GM21360 (cell line): Measurements from ENCODE around the gene MYZAP.

Source experiments
- ATAC-seq: cut with Tn5 transposase; IDR thresholded peaks from one replicate; pipeline ENCODE4 v1.9.1; 2021; ENCODE audit warnings: mild to moderate bottlenecking, moderate library complexity; ENCODE audit not compliant: unreplicated experiment

Gene MYZAP, protein sequence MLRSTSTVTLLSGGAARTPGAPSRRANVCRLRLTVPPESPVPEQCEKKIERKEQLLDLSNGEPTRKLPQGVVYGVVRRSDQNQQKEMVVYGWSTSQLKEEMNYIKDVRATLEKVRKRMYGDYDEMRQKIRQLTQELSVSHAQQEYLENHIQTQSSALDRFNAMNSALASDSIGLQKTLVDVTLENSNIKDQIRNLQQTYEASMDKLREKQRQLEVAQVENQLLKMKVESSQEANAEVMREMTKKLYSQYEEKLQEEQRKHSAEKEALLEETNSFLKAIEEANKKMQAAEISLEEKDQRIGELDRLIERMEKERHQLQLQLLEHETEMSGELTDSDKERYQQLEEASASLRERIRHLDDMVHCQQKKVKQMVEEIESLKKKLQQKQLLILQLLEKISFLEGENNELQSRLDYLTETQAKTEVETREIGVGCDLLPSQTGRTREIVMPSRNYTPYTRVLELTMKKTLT

DNA sequence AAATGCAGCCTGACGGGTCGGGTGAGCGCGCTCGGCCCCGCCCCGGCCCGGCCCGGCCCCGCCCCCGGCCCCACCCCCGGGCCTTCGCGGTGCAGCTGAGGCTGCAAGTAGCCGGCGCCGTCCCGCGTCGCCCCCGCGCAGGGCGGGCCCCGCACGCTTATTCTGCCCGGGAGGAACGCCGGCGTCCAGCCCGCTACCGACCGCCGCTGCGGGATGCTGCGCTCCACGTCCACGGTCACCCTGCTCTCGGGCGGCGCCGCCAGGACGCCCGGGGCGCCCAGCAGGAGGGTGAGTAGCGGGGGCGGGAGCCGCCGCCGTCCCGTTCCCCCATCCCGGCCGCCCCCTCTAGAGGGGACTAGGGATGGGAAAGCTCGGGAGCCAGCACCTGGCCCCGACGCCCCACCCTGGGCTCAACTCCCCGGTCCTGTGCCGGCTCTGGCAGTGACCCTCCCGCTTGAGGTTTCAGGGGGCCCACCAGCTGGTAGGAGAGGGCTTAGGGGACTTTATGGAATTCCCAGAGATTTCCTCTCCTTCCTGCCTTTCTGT lies at the start of gene MYZAP:
TSS of gene MYZAP (plus strand) at position 83 of the 546 bp plus-strand sequence. CDS start at position 214, 131 bp downstream.
- ATAC-seq: no peak

DNA sequence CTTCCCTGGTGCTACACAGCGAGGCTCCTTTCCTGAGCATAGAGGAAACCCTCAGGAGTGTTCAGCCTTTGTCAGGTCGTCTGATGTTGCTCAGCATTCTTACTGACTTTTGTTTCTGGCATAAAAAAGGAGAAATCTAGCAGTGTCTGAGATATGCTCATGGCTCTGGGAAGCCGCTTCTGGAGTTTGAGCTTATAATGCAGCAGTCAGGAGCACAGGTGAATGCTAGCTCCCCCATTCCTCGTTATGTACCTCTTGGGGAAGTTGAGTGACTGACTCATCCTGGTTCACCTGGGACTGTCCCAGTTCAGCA lies 49.2 kb upstream of the MYZAP start:
- no peak for ATAC-seq

DNA sequence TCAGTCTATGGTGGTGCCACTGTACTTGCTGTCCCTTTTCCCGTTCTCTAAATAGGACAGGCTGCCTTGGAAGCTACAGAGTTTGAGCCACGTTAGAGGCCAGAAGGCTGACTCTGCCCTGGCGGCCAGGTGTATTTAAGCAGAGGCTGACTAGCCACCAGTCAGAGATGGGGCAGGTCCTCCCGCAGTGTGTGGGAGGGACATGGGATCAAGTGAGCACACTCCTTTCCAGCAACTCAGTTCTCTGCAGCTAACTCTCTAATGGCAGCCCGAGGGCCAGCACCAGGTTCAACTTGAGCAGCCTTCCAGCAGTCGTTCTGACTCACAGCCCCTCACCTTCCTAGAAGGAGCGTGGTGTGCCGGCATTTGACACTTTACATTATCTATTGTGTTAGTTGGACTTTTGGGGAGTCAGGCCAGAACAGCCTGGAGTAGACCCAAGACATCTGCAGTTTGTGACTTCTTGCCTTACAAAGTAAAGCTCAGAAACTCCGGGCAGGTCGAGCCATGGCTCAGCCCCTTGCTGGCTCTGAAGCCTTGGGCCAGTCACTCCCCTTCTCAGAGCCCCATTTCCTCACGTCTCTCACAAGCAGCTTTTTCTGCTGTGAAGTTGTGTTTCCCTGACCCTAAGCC lies 46.7 kb upstream of the MYZAP start:
- no peak for ATAC-seq

DNA sequence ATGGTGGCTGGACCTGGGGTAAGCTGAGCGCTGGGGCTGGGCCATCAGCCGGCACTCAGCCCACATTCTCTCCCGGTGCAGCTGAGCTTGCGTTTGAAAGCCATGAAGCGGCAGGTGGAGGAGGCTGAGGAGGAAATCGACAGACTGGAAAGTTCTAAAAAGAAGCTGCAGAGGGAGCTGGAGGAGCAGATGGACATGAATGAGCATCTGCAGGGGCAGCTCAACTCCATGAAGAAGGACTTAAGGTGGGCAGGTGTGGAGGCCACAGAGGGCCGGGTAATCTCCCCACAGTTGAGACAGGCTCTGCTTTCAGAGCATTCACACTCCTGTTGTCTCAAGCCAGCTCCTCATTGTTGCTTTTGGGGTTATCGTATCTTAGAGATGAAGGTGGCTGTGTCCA lies 45.7 kb upstream of the MYZAP start:
- no peak for ATAC-seq

DNA sequence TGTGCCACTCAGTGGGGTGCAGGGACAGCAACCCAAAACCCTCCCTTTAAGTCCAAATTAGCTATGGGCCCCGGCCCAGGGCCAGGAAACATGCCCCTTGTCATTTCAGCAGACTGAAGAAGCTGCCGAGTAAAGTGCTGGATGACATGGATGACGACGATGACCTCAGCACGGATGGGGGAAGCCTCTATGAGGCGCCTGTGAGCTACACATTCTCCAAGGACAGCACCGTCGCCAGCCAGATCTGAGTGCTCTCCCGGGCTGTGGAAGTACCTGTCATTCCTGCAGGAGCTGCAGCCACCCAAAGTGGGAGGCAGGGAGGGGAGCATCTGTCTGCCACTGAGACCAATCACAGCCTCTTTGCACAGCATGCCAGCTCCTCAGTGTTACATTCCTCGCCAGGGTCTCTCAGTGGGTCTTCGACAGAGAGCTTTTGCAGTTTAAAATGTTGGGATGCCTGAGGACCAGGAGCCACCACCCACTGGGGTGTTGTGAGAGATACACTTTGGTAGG lies 44.4 kb upstream of the MYZAP start:
- no peak for ATAC-seq

DNA sequence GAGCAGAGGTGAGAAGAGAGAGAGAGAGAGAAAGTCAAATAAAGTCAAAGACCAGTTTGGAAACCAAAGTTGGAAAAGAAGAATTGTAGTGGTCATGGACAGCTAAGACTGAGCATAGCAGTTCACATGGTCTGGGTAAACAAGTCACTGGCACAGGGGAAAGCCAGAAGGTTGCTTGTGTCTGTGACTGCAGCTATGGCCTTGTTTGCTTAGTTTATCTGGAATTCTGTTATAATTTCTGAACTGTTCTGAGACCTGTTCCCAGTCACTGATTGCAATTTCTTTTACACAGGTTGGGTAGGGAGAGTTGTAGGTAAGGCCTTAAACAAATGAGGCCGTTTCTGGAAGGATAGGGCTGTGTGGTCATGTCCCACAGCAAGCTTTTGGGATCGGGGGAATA lies 43.4 kb upstream of the MYZAP start:
- no peak for ATAC-seq

DNA sequence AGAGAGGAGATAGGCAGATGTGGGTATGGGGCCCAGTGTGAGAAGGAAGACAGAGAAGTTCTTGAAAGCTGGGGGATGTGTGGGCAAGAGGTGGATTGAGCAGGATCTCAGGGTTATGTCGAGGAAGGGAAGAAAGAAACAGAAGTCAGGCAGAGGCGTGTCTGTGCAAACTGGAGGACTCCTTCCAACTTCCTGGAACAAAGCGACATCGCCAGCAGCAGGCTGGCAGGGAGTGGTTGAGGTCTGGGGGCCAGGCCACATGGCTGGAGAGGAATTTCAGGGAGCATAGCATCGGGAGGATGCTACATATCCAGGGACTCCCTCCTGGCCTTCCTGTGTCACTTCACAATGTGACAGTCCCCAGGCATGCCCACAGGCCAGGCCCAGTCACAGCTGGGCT lies 42.9 kb upstream of the MYZAP start:
- ATAC-seq: no peak

DNA sequence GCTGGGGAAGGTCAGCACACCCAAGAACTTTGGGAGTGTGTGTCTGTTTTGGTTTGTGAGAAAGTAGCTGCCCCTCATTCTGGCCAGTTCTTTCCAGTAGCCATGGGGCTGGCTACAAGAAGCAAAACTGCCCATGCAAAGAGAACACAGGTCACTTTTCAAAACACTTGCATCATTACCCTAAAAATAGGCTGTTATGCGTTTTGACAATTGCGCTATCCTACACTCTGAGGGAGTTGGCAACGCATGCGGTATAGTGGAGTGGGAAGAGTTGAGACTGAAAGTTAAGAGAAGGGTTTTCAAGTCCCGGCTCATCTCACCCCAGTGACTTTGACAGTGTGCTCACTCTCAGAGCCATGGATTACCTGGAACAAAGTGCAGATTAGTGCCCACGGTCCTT lies 41.8 kb upstream of the MYZAP start:
- no peak for ATAC-seq

DNA sequence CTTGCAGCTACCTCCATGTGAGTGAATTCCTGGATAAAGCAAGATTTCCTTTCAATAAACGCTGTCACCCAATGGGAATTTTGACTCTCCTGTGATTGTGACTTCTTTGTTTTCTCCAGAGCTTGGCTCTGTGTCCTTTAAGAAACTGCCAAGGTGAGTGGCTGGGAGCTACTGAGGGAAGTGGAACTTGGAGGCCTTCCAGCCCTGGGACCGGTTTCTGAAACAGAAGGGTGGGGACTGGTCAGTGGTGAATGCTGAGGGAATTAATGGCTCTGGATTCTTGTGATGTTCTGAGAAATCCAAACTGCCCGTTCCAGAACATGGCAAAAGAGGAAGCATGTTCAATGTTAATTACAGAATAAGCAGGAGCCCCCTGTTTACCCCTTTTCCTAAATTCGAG lies 41.1 kb upstream of the MYZAP start:
- no peak for ATAC-seq

DNA sequence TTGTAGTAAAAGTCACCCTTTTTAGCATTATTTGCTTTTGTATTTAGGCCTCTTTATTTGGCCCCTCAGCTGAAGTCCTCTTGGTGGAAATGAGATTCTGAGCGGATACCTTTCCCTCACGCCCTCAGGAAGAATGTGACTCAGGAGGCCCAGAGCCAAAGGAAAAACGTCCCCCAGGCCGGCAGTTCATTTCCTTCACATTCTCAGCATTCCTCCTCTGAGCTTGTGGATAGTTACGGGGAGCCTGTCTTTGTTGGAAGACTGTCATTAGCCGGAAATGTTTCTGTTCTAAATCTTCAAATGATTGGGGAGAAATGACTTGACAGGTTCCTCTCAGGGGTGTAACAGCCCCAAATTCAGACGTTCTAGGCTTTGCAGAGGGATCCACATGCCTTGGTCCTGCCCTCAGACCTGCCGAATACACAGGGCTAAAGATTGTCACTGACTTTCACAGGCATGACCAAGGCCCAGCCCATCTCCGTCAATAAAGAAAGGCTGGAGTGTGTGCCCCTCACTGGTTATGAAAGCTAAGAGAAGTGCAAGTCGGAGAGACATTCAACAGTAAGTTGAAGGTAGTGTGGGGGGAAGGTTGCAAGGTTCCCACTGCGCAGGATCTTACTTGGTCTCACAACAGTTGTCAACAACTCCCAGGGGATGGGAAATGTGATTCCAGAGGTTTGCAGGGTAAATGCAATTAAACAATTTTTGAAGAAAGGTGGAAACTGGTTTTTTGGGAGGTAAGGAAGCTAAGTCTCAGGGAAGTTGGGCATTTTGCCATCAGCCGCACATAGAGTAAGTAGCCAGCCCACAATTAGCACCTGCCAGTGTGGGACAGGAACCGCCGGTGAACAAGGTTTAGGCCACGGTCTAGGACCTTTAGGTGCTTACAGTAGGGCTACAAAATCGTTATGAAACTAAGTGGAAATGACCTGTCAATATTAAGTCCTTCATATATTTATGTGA lies 39.7 kb upstream of the MYZAP start:
- ATAC-seq: no peak

DNA sequence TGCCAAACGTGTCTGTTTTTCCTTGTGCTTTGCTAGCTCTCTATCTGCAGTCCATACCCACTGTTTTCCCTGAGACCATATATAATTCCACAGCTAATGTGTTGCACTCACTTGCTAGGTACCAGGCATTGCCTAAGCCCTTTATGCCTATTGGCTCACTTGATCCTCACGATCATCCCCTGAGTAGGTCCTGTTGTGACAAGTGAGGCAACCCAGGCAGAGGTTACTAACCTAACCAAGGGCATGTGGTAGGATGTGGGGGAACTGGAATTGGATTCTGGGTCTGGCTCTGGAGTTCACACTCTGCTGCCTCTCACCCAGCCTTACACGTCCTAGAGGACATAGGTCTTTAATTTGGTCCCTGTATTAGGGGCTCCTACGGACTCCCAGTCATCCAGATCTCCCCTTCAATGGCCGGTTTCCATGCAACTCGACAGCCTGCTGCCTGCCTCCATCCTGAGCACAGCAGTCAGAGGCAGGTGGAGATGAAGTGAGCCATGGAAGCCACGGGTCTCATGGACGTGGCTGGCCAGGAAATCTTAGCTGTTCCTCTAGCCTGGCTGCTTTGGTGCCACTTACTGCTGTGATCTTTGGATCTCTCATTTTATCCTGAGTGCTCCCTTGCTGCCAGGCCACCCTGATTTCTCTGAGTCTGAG lies 38.9 kb upstream of the MYZAP start:
- ATAC-seq: no peak

DNA sequence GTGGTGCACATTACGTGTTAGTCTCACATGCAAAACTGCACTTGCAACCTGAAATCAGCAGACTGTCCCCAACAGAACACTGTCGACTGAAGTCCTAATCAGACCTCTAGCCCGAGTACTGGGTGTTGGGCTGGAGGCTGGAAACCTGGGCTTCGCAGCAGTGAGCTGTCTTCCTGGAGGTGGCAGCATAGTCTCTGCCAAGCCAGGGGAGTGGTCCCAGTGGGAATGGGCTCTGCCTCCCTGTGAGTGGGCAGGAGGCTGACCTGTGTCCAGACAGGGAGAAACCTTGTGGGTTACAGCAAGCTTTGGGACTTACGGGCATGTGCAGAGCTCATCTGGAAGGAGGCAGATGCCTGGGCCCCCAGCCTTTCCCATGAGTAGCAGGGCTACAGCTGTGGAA lies 38.2 kb upstream of the MYZAP start:
- no peak for ATAC-seq

DNA sequence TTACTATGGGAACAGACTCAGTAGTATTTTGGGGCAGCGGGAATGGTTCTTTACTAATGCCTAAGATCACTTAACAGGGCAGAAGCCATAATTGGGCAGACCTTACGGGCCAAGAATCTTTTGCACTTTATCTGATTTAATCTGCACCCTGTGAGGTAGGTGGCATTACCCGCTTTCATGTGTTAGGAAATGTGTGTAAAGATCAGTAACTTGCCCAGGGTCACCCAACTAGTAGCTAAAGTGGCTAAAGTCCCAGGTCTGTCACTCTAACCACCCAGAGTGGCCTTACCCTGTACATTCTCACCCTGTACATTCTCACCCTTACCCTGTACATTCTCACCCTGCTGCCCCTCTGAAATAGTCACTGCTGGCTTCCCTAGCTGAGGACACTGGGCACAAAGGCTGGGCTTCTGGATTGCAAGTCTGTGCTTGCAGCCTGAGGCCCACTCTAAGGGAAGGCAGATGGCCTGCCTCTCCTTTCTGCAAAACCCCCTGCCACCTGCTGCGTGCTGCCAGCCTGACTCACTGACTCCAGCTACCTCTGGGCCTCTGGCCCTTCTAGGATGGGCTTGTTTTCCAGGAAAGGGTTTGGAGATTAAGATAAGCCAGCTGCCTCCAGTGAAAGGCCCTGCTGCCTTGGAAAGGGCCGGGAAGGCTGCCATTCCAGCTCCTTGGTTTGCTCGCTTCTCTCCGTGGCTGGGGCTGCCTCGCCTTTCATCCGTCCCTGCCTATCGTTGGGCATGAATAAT lies 37.5 kb upstream of the MYZAP start:
- no peak for ATAC-seq

DNA sequence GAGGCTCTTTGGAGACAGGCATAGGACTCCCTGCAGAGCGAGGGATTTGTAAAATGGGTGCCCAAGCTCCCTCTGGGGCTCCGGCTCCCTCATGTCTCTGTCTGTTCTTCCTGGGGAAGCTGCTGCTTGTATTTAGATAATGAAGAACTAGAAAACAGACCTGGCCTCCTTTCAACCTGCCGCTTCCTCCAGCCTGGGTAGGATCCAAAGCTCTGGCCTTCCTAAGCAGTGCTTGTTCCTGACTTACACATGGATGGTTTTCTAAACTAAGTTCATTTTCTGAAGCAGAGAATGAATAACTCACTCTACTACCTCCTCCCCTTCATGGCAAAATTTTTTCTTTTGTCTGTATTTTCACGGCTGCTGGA lies 36.9 kb upstream of the MYZAP start:
- no peak for ATAC-seq

DNA sequence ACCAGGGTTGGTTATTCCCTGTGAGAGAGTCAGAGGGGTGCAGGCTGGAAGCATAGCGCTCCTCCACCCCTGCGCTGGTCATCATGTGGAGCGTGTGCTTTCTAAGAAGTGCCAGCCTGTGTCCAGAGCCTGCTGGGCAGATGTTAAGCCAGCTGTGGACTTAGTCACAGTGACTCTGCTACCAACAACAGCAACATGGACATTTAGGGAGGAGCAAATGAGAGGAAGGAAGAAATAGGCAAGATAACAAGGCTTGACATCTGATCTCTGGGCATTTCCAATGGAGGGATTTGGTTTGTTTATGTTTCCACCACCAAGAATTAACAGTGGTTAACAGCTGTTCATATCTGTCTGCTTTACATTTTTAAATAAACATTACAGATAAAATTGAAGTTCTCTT lies 36.4 kb upstream of the MYZAP start:
- no peak for ATAC-seq

DNA sequence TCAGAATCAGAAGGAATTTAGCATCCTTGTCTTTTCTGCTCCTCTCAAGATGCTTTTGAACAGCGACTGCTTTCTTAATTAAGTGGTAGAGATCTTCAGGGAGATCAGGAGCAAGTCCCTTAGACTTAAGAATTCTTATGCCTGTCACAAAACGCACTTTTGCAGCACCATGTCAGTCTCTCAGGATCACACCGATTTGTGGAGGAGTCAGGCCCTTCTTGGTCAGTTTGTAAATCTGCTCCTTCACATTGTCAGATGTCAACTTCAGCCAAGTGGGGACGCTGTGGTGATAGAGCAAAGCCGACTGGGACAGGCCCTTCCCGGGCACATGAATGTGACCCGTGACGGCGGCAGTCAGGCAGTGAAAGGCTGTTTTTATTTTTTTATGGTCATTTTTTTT lies 35.7 kb upstream of the MYZAP start:
- no peak for ATAC-seq

DNA sequence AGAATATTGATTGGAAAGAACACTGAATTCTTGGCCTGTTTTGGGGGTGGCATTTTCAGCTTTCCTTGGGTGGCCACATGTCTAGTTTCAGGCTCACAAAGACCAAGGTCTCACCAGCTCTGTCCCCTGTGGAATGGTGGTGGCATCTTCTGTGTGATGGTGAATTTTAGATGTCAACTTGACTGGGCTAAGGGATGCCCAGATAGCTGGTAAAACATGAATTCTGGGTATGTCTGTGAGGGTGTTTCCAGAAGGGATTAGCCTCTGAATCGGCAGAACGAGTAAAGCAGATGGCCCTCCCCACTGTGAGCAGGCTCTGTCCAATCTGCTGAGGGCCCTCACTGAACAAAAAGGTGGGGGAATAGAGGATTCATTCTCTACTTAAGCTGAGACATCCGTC lies 34.4 kb upstream of the MYZAP start:
- no peak for ATAC-seq

DNA sequence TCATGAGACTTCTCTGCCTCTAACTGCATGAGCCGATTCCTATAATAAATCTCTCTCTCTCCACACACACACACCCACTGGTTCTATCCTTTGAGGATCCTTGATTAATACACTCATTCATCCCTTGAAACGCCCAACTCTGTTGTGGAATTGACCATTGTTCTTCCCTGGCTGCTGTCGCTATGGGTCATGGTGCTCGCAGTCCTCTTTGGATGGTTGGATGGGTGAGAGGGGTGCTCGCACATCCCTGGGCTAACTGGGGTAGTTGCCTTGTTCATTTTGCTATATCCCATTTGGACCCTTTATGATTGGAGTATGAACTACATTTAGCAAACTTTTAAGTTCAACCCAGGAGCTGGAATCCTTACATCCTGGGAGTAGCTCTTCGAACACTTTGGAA lies 33.9 kb upstream of the MYZAP start:
- ATAC-seq: no peak

DNA sequence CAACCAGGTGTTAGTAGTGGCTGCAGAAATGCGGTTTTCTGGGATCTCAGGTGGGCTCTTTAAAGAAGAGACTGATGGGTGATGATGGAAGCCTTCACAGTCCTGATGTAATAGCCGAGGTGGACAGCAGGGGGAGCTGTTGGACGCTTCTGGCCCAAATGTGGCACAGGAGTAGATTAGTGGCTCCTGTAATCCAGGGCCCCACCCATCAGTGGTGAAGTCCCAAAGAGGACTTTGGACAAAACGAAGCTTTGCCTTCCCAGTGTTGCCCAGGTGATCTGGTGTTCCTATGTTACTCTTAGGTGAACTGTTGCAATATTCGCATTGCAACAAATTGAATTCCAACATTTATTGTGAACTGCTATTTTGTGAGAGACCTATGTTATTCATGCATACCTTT lies 31.8 kb upstream of the MYZAP start:
- ATAC-seq: no peak
